Prostate gland (tissue), 2 donors: ENCODE data around the gene POLR3C.

ENCODE experiments used
- CTCF ChIP-seq, 4 experiments: fragments of 200-600 bp in 2 of 4; fragments of 450-650 bp in 2 of 4; sonication (generic) in 2 of 4; IDR thresholded peaks; 1 replicate in 3 of 4; 2 replicates in 1 of 4; pipeline ENCODE4 v1.5.1; 2016 to 2019; ENCODE audit warnings: antibody characterized with exemption in 4 of 4, mild to moderate bottlenecking in 2 of 4, moderate library complexity in 2 of 4
- POLR2AphosphoS5 ChIP-seq: sonication (generic); formaldehyde crosslinking; IDR thresholded peaks from one replicate; pipeline ENCODE4 v1.6.1; 2017; ENCODE audit warnings: antibody characterized with exemption

- TF ChIP-seq CTCF (IDR thresholded peaks at IDR 0.05) (no peak), POLR2AphosphoS5 (no peak)
Observed at GRCh38 chr1:145828367-145829026, 4.5 kb downstream of the POLR3C start.
